Measurements from ENCODE around the gene TMEM225. TPM values are rescaled to one million over a fixed set of nuclear protein-coding genes. Genes with fewer than 3 reads are reported as not detected.
"Not testable (repeated sequence)": the region's sequence is repeated elsewhere in the genome, so short reads cannot be mapped to it uniquely, and the experiment has no call there.

TMEM225 gene
- total RNA-seq, 2 donors from 2014 or later: 1.2 TPM; not detected in 1

DNA sequence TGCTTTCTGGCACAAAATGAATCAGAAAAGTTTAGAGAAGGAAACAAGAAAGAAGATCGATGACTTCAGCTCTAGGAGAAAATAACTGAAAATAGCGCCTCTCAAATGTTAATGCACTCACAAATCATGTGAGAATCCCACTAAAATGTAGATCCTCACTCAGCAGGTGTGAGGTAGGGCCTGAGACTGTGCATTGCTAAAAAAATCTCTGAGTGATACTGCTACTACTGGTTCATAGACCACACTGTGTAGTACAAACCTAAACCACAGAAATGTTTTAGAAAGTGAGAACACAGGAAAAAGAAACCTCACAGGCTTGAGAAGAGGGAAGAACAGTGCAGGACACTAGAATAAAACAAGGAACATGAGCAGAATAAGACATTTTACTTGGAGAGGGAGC is 18.5 kb upstream of the TMEM225 start:
- no peak for DNase-seq (ENCODE audit: low spot score)
- WGBS: 59% methylated on average over 2 of the region's 2 CpGs
- Histone ChIP-seq H3K9me3 (no peaks in the 10 kb centered on the region), H3K4me3 (no peak overlapping the region), H3K27me3 (replicated peaks; ENCODE audit: insufficient read depth) (no peaks in the 10 kb centered on the region), H3K27ac (no peak overlapping the region), H3K36me3 (no peaks in the 10 kb centered on the region), H3K4me1 (replicated peaks) (no peaks in the 10 kb centered on the region)
- intact Hi-C loops (cut with DNase I): no loop called here
- TF ChIP-seq POLR2AphosphoS5 (IDR thresholded peaks at IDR 0.05): no peak
- TF ChIP-seq, protein P1, sequence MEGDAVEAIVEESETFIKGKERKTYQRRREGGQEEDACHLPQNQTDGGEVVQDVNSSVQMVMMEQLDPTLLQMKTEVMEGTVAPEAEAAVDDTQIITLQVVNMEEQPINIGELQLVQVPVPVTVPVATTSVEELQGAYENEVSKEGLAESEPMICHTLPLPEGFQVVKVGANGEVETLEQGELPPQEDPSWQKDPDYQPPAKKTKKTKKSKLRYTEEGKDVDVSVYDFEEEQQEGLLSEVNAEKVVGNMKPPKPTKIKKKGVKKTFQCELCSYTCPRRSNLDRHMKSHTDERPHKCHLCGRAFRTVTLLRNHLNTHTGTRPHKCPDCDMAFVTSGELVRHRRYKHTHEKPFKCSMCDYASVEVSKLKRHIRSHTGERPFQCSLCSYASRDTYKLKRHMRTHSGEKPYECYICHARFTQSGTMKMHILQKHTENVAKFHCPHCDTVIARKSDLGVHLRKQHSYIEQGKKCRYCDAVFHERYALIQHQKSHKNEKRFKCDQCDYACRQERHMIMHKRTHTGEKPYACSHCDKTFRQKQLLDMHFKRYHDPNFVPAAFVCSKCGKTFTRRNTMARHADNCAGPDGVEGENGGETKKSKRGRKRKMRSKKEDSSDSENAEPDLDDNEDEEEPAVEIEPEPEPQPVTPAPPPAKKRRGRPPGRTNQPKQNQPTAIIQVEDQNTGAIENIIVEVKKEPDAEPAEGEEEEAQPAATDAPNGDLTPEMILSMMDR (IDR thresholded peaks at IDR 0.05): no peak
- no peak for TF ChIP-seq POLR2A (IDR thresholded peaks at IDR 0.05)

DNA sequence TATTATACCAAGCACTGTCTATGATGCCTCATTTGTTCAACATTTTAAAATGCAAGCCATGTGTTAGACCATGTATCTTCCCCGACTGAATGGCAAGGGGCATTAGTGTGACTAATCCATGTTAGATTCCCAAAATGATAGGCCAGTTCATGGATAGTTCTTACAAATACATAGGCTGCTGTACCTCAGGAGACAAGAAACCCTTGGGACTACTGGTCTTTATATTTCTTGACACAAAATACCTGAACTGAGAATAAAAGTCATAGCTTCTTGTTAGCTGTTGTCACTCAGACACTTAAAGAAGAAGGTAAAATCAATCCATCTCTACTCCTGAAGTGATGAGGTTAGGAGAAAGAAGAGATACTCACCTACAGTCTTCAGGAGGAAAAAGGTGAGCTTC is 16.4 kb upstream of the TMEM225 start, which contains the start of gene OR8D4:
Gene OR8D4, plus strand, starts transcription at position 301 of the 400 bp plus-strand sequence. CDS start 4,265 bp downstream, outside the sequence.
- no peak within 1 kb of the TSS for H3K4me3 ChIP-seq
- H3K36me3 ChIP-seq: no peaks in the 10 kb centered on the region
- H3K4me1 ChIP-seq (replicated peaks): no peaks in the 10 kb centered on the region
- intact Hi-C loops (cut with DNase I): no loop called here
- TF ChIP-seq POLR2AphosphoS5 (IDR thresholded peaks at IDR 0.05) (no peak), POLR2A (IDR thresholded peaks at IDR 0.05) (no peak)
- TF ChIP-seq, protein P1 (IDR thresholded peaks at IDR 0.05): no peak
- no peak for DNase-seq (ENCODE audit: low spot score)
- H3K27me3 ChIP-seq (replicated peaks; ENCODE audit: insufficient read depth): no peaks in the 10 kb centered on the region
- no peaks in the 10 kb centered on the region for H3K9me3 ChIP-seq
- WGBS: 97% methylated on average over 1 of the region's 1 CpG
- H3K27ac ChIP-seq: no peak within 1 kb of the TSS

DNA sequence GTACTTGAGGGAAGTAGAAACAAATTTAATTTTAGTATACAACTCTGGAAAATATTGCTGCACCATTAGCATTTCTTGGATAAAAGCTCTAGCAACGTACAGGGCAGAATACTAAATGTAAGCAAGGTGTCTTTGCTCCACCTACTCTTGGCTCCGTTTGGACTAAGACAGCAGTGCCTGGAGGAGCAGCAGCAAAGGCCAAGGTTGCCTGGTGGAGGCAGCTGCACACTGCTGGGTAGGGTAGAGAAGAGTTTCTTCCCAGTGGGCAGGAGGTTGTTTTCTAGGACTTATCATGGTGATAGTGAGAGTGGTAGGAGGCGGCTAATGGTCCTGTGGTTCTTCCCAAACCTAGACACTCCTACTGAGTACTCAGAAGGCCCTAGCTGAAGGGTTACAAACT is 14.3 kb upstream of the TMEM225 start:
- H3K27ac ChIP-seq: no peak overlapping the region
- no peaks in the 10 kb centered on the region for H3K9me3 ChIP-seq
- no peak overlapping the region for H3K4me3 ChIP-seq
- H3K27me3 ChIP-seq (replicated peaks; ENCODE audit: insufficient read depth): no peaks in the 10 kb centered on the region
- H3K36me3 ChIP-seq: no peaks in the 10 kb centered on the region
- TF ChIP-seq POLR2AphosphoS5 (IDR thresholded peaks at IDR 0.05) (no peak), POLR2A (IDR thresholded peaks at IDR 0.05) (no peak)
- TF ChIP-seq, protein P1 (IDR thresholded peaks at IDR 0.05): no peak
- intact Hi-C loops (cut with DNase I): no loop called here
- H3K4me1 ChIP-seq (replicated peaks): no peaks in the 10 kb centered on the region
- DNase-seq (ENCODE audit: low spot score): no peak
- 60% methylated on average over 3 of the region's 3 CpGs for WGBS

DNA sequence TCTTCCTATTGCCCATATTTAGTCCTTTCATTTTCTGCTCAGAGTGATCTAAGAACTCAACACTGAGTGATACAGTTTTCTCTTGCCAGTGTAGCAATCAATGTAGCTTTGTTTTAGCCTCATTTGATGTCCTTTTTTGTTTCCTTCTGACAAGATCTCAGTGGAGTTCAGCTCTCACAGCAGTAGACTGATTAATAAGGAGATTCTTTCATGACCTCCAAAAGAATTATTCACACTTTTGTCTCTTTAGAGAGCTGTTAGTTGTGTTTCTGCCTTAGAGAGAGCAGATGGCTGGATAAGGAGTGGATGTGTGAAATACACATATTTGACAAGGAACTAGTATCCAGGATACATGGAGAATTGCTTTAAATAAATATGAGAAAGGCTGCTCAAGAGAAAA is 6.6 kb upstream of the TMEM225 start:
- intact Hi-C loops (cut with DNase I): no loop called here
- Histone ChIP-seq H3K27me3 (replicated peaks; ENCODE audit: insufficient read depth) (no peaks in the 10 kb centered on the region), H3K9me3 (no peaks in the 10 kb centered on the region), H3K36me3 (no peaks in the 10 kb centered on the region), H3K4me1 (replicated peaks) (no peaks in the 10 kb centered on the region), H3K27ac (no peak overlapping the region), H3K4me3 (no peak overlapping the region)
- TF ChIP-seq, protein P1 (IDR thresholded peaks at IDR 0.05): no peak
- TF ChIP-seq POLR2AphosphoS5 (IDR thresholded peaks at IDR 0.05): no peak
- TF ChIP-seq POLR2A (IDR thresholded peaks at IDR 0.05): no peak
- no peak for DNase-seq (ENCODE audit: low spot score)

DNA sequence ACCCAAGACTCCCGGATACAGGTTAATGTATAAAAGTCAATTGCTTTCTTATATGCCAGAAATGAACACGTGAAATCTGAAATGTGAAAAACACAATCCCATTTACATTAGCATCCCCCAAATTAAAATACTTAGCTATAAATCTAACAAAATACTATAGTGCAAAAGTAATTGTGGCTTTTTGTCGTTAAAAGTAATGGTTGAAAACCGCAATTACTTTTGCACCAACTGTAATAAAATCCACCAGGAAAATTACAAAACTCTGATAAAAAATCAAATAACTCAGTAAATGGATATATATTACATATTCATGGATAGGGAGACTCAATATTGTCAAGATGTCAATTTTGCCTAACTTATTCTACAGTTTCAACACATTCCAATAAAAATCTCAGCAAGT is 4.6 kb downstream of the TMEM225 start:
- TF ChIP-seq POLR2A (IDR thresholded peaks at IDR 0.05) (no peak), POLR2AphosphoS5 (IDR thresholded peaks at IDR 0.05) (no peak)
- TF ChIP-seq, protein P1 (IDR thresholded peaks at IDR 0.05): no peak
- WGBS: 85% methylated on average over 4 of the region's 4 CpGs
- intact Hi-C loops (cut with DNase I): no loop called here
- no peaks in the 10 kb centered on the region for H3K9me3 ChIP-seq
- no peaks in the 10 kb centered on the region for H3K27me3 ChIP-seq (replicated peaks; ENCODE audit: insufficient read depth)
- no peak for DNase-seq (ENCODE audit: low spot score)
- H3K36me3 ChIP-seq: no peaks in the 10 kb centered on the region
- no peak overlapping the region for H3K27ac ChIP-seq
- H3K4me3 ChIP-seq: no peak overlapping the region
- no peaks in the 10 kb centered on the region for H3K4me1 ChIP-seq (replicated peaks)

DNA sequence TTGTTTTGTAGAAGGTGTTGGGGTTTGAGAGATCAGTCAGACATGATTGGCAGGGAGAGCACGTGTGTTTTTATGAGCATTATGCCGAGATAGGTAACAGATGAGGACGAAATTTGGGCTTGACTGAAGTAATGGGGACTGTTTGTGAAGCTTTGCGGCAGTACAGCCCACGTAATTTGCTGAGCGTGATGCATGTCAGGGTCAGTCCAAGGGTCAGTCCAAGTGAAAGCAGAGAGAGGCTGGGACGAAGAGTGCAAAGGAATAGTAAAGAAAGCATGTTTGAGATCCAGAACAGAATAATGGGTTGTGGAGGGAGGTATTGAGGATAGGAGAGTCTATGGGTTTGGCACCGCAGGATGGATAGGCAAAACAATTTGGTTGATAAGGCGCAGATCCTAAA is 17.7 kb downstream of the TMEM225 start:
- intact Hi-C loops (cut with DNase I): not testable (repeated sequence)

DNA sequence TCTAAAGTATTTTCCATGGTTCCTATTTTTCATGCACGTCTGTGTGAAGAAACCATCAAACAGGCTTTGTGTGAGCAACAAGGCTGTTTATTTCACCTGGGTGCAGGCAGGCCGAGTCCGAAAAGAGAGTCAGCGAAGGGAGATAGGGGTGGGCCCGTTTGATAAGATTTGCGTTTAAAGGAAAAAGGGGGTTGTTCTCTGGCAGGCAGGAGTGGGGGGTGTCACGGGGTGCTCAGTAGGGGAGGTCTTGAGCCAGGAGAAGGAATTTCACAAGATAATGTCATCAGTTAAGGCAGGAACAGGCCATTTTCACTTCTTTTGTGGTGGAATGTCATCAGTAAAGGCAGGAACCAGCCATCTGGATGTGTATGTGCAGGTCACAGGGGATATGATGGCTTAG is 20.2 kb downstream of the TMEM225 start:
- H3K36me3 ChIP-seq; H3K4me1 ChIP-seq (replicated peaks): not testable (repeated sequence)

More for the DNA sequence above, 17.7 kb downstream of the TMEM225 start:
- WGBS: 58% methylated on average over 9 of the region's 9 CpGs
- not testable (repeated sequence) for H3K36me3 ChIP-seq; H3K27ac ChIP-seq; H3K9me3 ChIP-seq; H3K27me3 ChIP-seq (replicated peaks; ENCODE audit: insufficient read depth); DNase-seq (ENCODE audit: low spot score); H3K4me1 ChIP-seq (replicated peaks); H3K4me3 ChIP-seq

More for the DNA sequence above, 20.2 kb downstream of the TMEM225 start:
- H3K27me3 ChIP-seq (replicated peaks; ENCODE audit: insufficient read depth); H3K4me3 ChIP-seq; DNase-seq (ENCODE audit: low spot score); H3K9me3 ChIP-seq; H3K27ac ChIP-seq; intact Hi-C loops (cut with DNase I): not testable (repeated sequence)
- WGBS: 18% methylated on average over 7 of the region's 7 CpGs

All from prostate gland (tissue), 2 donors.